ENCODE results near the gene MMP25.
"Not testable (repeated sequence)": the region's sequence is repeated elsewhere in the genome, so short reads cannot be mapped to it uniquely, and the experiment has no call there.

GRCh38 chr16:3052571-3053329 lies 6.4 kb downstream of the MMP25 start:
- TF ChIP-seq CTCF (IDR thresholded peaks at IDR 0.05); POLR2AphosphoS5 (IDR thresholded peaks at IDR 0.05; ENCODE audit: insufficient read depth in 1 of 2, low read depth in 1 of 2); POLR2A (IDR thresholded peaks at IDR 0.05): not testable (repeated sequence)
